SU-DHL-6 (cell line): ENCODE data around the gene TYW1B.
"Not testable (repeated sequence)": the region's sequence is repeated elsewhere in the genome, so short reads cannot be mapped to it uniquely, and the experiment has no call there.

Experiments used
- CTCF ChIP-seq: fragments of 200-600 bp; sonication (generic); IDR thresholded peaks from one replicate; pipeline ENCODE4 v1.5.1; 2017; ENCODE audit warnings: antibody characterized with exemption, mild to moderate bottlenecking, low read length, moderate library complexity; ENCODE audit not compliant: insufficient read depth, poor library complexity, severe bottlenecking
- EZH2phosphoT487 ChIP-seq: fragments of 200-600 bp; sonication (generic), shearing (Covaris generic); conservative IDR thresholded peaks from 2 replicates; pipeline ENCODE4 v1.6.1; 2018; ENCODE audit warnings: mild to moderate bottlenecking, antibody characterized with exemption, low read length, moderate library complexity, mixed read lengths

GRCh38 chr7:72850746-72851145 is 22.7 kb upstream of the TYW1B start:
- TF ChIP-seq CTCF, EZH2phosphoT487: not testable (repeated sequence)
